ENCODE data around the gene RSRC1.
A peak's percentile ranks its signal among the peaks of the same experiment; 100 is the strongest.

The RSRC1 gene

DNA sequence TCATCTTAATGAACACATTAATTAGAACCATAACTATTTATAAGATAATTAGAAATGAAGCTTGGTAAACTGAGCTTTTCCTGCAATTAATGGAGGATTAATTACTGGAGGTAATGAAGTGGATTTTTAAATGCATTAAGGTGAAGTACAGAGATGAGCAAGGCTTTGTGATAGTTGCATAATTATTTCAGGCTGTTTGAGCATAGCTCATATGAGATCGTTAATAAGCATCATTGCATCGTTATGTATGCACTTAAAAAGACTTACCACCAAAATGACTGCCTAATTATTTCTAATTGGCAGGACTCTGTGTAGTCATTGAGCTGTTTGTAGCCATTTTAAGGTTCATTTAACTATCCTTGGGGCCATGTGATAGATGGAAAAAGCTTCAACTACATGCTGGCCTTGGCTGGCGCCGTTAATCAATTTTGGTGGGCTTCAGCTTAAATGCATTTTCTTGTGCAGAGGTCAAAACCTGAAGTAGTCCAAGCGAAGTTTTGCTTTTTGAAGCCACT lies 55.3 kb downstream of the RSRC1 start:
- peak; percentile 30 for ATAC-seq
- TF ChIP-seq, protein P1, sequence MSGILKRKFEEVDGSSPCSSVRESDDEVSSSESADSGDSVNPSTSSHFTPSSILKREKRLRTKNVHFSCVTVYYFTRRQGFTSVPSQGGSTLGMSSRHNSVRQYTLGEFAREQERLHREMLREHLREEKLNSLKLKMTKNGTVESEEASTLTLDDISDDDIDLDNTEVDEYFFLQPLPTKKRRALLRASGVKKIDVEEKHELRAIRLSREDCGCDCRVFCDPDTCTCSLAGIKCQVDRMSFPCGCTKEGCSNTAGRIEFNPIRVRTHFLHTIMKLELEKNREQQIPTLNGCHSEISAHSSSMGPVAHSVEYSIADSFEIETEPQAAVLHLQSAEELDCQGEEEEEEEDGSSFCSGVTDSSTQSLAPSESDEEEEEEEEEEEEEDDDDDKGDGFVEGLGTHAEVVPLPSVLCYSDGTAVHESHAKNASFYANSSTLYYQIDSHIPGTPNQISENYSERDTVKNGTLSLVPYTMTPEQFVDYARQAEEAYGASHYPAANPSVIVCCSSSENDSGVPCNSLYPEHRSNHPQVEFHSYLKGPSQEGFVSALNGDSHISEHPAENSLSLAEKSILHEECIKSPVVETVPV (CRISPR knock-in tag; IDR thresholded peaks at IDR 0.05): no peak
- TF ChIP-seq ISL1 (CRISPR knock-in tag; IDR thresholded peaks at IDR 0.05) (no peak), RARB (CRISPR knock-in tag; IDR thresholded peaks at IDR 0.05) (no peak)

DNA sequence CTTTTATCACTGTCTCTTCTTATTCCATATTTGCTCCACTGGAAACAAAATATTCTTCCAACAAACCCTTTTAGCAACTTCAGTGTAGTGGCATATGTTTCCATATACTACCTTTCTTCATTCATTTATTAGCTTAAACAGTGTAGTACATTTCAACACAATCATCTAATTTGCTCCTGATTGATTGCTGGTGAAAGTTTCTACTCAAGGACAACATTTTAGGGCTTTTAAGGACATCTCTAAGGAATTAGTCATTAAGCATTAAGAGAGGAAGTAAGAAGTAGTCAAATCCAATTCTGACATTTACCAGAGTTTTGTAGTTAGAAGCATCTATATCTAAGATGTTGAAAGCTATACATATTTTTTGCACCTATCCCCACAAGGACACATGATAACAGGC lies 55.8 kb downstream of the RSRC1 start:
- no peak for TF ChIP-seq GLIS3 (CRISPR knock-in tag; IDR thresholded peaks at IDR 0.05)
- TF ChIP-seq TCF4 (CRISPR knock-in tag; IDR thresholded peaks at IDR 0.05; ENCODE audit: borderline replicate concordance): no peak
- no peak for TF ChIP-seq ZFP3 (CRISPR knock-in tag; IDR thresholded peaks at IDR 0.05)
- no peak for TF ChIP-seq SNAI2 (CRISPR knock-in tag; IDR thresholded peaks at IDR 0.05)
- TF ChIP-seq OSR1 (CRISPR knock-in tag; IDR thresholded peaks at IDR 0.05): no peak
- no peak for TF ChIP-seq ZFP30 (CRISPR knock-in tag; IDR thresholded peaks at IDR 0.05)
- TF ChIP-seq ZNF565 (CRISPR knock-in tag; conservative IDR thresholded peaks at IDR 0.05; ENCODE audit: low read depth): no peak
- TF ChIP-seq, protein P2, sequence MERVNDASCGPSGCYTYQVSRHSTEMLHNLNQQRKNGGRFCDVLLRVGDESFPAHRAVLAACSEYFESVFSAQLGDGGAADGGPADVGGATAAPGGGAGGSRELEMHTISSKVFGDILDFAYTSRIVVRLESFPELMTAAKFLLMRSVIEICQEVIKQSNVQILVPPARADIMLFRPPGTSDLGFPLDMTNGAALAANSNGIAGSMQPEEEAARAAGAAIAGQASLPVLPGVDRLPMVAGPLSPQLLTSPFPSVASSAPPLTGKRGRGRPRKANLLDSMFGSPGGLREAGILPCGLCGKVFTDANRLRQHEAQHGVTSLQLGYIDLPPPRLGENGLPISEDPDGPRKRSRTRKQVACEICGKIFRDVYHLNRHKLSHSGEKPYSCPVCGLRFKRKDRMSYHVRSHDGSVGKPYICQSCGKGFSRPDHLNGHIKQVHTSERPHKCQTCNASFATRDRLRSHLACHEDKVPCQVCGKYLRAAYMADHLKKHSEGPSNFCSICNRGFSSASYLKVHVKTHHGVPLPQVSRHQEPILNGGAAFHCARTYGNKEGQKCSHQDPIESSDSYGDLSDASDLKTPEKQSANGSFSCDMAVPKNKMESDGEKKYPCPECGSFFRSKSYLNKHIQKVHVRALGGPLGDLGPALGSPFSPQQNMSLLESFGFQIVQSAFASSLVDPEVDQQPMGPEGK (CRISPR knock-in tag; IDR thresholded peaks at IDR 0.05; ENCODE audit: borderline replicate concordance): peak; percentile 36; the same call in 1 of the 2 replicates
- peak; percentile 97 for TF ChIP-seq ISL1 (CRISPR knock-in tag; IDR thresholded peaks at IDR 0.05)
- TF ChIP-seq, protein P1 (CRISPR knock-in tag; IDR thresholded peaks at IDR 0.05): no peak; the same call in 1 of the 2 replicates
- TF ChIP-seq, protein P3, sequence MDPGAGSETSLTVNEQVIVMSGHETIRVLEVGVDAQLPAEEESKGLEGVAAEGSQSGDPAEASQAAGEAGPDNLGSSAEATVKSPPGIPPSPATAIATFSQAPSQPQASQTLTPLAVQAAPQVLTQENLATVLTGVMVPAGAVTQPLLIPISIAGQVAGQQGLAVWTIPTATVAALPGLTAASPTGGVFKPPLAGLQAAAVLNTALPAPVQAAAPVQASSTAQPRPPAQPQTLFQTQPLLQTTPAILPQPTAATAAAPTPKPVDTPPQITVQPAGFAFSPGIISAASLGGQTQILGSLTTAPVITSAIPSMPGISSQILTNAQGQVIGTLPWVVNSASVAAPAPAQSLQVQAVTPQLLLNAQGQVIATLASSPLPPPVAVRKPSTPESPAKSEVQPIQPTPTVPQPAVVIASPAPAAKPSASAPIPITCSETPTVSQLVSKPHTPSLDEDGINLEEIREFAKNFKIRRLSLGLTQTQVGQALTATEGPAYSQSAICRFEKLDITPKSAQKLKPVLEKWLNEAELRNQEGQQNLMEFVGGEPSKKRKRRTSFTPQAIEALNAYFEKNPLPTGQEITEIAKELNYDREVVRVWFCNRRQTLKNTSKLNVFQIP (CRISPR knock-in tag; IDR thresholded peaks at IDR 0.05; ENCODE audit: borderline replicate concordance, low read depth): no peak
- no peak for TF ChIP-seq CSDC2 (CRISPR knock-in tag; IDR thresholded peaks at IDR 0.05)
- TF ChIP-seq RARB (CRISPR knock-in tag; IDR thresholded peaks at IDR 0.05): 0 out of 2 replicates have a peak, but pooled peaks have one; percentile 53
- TF ChIP-seq, protein P4, sequence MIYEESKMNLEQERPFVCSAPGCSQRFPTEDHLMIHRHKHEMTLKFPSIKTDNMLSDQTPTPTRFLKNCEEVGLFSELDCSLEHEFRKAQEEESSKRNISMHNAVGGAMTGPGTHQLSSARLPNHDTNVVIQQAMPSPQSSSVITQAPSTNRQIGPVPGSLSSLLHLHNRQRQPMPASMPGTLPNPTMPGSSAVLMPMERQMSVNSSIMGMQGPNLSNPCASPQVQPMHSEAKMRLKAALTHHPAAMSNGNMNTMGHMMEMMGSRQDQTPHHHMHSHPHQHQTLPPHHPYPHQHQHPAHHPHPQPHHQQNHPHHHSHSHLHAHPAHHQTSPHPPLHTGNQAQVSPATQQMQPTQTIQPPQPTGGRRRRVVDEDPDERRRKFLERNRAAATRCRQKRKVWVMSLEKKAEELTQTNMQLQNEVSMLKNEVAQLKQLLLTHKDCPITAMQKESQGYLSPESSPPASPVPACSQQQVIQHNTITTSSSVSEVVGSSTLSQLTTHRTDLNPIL (CRISPR knock-in tag; IDR thresholded peaks at IDR 0.05; ENCODE audit: low read depth): no peak
- no peak for TF ChIP-seq ESRRG (CRISPR knock-in tag; IDR thresholded peaks at IDR 0.05)
- TF ChIP-seq ARNTL (CRISPR knock-in tag; IDR thresholded peaks at IDR 0.05; ENCODE audit: borderline replicate concordance, low read depth): no peak
- no peak for TF ChIP-seq ZNF8 (CRISPR knock-in tag; IDR thresholded peaks at IDR 0.05)
- no peak for TF ChIP-seq BACH2 (CRISPR knock-in tag; IDR thresholded peaks at IDR 0.05; ENCODE audit: borderline replicate concordance)
- peak; percentile 81; the same call in 1 of the 2 replicates for TF ChIP-seq TOX (CRISPR knock-in tag; IDR thresholded peaks at IDR 0.05; ENCODE audit: borderline replicate concordance)
- TF ChIP-seq ZNF70 (CRISPR knock-in tag; IDR thresholded peaks at IDR 0.05): no peak
- peak; percentile 55; the same call in 1 of the 2 replicates for TF ChIP-seq ZC3H10 (CRISPR knock-in tag; IDR thresholded peaks at IDR 0.05)
- TF ChIP-seq, protein P5, sequence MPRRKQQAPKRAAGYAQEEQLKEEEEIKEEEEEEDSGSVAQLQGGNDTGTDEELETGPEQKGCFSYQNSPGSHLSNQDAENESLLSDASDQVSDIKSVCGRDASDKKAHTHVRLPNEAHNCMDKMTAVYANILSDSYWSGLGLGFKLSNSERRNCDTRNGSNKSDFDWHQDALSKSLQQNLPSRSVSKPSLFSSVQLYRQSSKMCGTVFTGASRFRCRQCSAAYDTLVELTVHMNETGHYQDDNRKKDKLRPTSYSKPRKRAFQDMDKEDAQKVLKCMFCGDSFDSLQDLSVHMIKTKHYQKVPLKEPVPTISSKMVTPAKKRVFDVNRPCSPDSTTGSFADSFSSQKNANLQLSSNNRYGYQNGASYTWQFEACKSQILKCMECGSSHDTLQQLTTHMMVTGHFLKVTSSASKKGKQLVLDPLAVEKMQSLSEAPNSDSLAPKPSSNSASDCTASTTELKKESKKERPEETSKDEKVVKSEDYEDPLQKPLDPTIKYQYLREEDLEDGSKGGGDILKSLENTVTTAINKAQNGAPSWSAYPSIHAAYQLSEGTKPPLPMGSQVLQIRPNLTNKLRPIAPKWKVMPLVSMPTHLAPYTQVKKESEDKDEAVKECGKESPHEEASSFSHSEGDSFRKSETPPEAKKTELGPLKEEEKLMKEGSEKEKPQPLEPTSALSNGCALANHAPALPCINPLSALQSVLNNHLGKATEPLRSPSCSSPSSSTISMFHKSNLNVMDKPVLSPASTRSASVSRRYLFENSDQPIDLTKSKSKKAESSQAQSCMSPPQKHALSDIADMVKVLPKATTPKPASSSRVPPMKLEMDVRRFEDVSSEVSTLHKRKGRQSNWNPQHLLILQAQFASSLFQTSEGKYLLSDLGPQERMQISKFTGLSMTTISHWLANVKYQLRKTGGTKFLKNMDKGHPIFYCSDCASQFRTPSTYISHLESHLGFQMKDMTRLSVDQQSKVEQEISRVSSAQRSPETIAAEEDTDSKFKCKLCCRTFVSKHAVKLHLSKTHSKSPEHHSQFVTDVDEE (CRISPR knock-in tag; IDR thresholded peaks at IDR 0.05): no peak
- TF ChIP-seq PPARA (CRISPR knock-in tag; IDR thresholded peaks at IDR 0.05; ENCODE audit: borderline replicate concordance): no peak

More for the DNA sequence above, 55.8 kb downstream of the RSRC1 start:
- peak; percentile 69 for ATAC-seq

All from SK-N-SH treated with all-trans-retinoic acid at 6 μM for 48 hours (cell line).